HepG2 (cell line): ENCODE results near the gene MPIG6B. TPM values are rescaled to one million over a fixed set of nuclear protein-coding genes. Genes with fewer than 3 reads are reported as not detected.

Experiments used
- DMAP1 ChIP-seq: IDR thresholded peaks from 2 replicates; pipeline ENCODE4 v1.6.1; 2016
- ETV5 ChIP-seq: IDR thresholded peaks from 2 replicates; pipeline ENCODE4 v1.6.1; 2018; ENCODE audit warnings: missing biosample characterization, missing genetic modification reagents, inconsistent platforms, borderline replicate concordance
- GABPB1 ChIP-seq: IDR thresholded peaks from 2 replicates; pipeline ENCODE4 v1.6.1; 2016; ENCODE audit warnings: mild to moderate bottlenecking, missing genetic modification reagents, moderate library complexity, missing compliant biosample characterization
- NR2F2 ChIP-seq: IDR thresholded peaks from 2 replicates; pipeline ENCODE4 v1.6.1; 2012; ENCODE audit warnings: low read depth, inconsistent platforms, borderline replicate concordance
- RELA ChIP-seq: sonication (generic); formaldehyde crosslinking; IDR thresholded peaks from 2 replicates; pipeline ENCODE4 v1.4.0; 2020; ENCODE audit warnings: missing genetic modification reagents
- SCMH1 ChIP-seq: sonication (generic); formaldehyde crosslinking; IDR thresholded peaks from 2 replicates; pipeline ENCODE4 v1.9.0; 2021; ENCODE audit warnings: missing genetic modification reagents, mild to moderate bottlenecking, borderline replicate concordance
- SKIL ChIP-seq: sonication (generic); formaldehyde crosslinking; IDR thresholded peaks from 2 replicates; pipeline ENCODE4 v1.8.0; 2022; ENCODE audit warnings: missing genetic modification reagents, mild to moderate bottlenecking, moderate library complexity, borderline replicate concordance
- SPEN ChIP-seq: sonication (generic); formaldehyde crosslinking; IDR thresholded peaks from 2 replicates; pipeline ENCODE4 v1.5.1; 2020; ENCODE audit warnings: low read depth, mild to moderate bottlenecking, missing genetic modification reagents
- TRAFD1 ChIP-seq: sonication (generic); formaldehyde crosslinking; IDR thresholded peaks from 2 replicates; pipeline ENCODE4 v1.5.1; 2020; ENCODE audit warnings: missing genetic modification reagents, mild to moderate bottlenecking, borderline replicate concordance
- ZMYM2 ChIP-seq: sonication (generic); formaldehyde crosslinking; IDR thresholded peaks from 2 replicates; pipeline ENCODE4 v1.8.0; 2022; ENCODE audit warnings: mild to moderate bottlenecking, missing genetic modification reagents
- ZNF383 ChIP-seq: sonication (generic); formaldehyde crosslinking; IDR thresholded peaks from 2 replicates; pipeline ENCODE4 v1.4.0; 2020; ENCODE audit warnings: missing genetic modification reagents, mild to moderate bottlenecking, borderline replicate concordance
- ZNF558 ChIP-seq: sonication (generic); formaldehyde crosslinking; IDR thresholded peaks from 2 replicates; pipeline ENCODE4 v1.9.0; 2022; ENCODE audit warnings: mild to moderate bottlenecking, missing genetic modification reagents, borderline replicate concordance
- ZNF564 ChIP-seq: sonication (generic); formaldehyde crosslinking; IDR thresholded peaks from 2 replicates; pipeline ENCODE4 v1.8.1; 2023; ENCODE audit warnings: mild to moderate bottlenecking, missing genetic modification reagents
- ZNF687 ChIP-seq: sonication (generic); formaldehyde crosslinking; IDR thresholded peaks from 2 replicates; pipeline ENCODE4 v1.5.1; 2020; ENCODE audit warnings: mild to moderate bottlenecking, missing genetic modification reagents, moderate library complexity
- ZSCAN9 ChIP-seq: IDR thresholded peaks from 2 replicates; pipeline ENCODE4 v1.6.1; 2016; ENCODE audit warnings: borderline replicate concordance
- polyA plus RNA-seq, 8 experiments: library from polyadenylated mRNA; depleted of rRNA in 3 of 8; stranded (reverse) in 7 of 8; unstranded in 1 of 8; fragments of >200 nt; fragmentation: Illumina TruSeq in 4 of 8; extraction: Trizol in 4 of 8; gene quantifications; 2 replicates each; pipeline versions ENCODE4 v1.2.1 to v1.2.3, GENCODE V29; 2011 to 2016; ENCODE audit warnings: low read depth in 4 of 8, missing spikeins in 1 of 8, mixed read lengths in 1 of 8; ENCODE audit not compliant: insufficient read depth in 1 of 8
- total RNA-seq, 5 experiments: library from RNA; depleted of rRNA; stranded (reverse); fragments of >200 nt; fragmentation: Illumina TruSeq; extraction: Trizol; gene quantifications; 2 replicates each; pipeline ENCODE4 v1.2.3, GENCODE V29; 2016; ENCODE audit warnings: low read depth in 1 of 5
- TF ChIP-seq, protein P1 (sequence below): sonication (generic); formaldehyde crosslinking; IDR thresholded peaks from 2 replicates; pipeline ENCODE4 v1.5.0; 2020; ENCODE audit warnings: missing genetic modification reagents, mild to moderate bottlenecking, borderline replicate concordance
- TF ChIP-seq, protein P2 (sequence below): sonication (generic); formaldehyde crosslinking; IDR thresholded peaks from 2 replicates; pipeline ENCODE4 v1.4.0; 2020; ENCODE audit warnings: mild to moderate bottlenecking, missing genetic modification reagents
- TF ChIP-seq, protein P3 (sequence below): sonication (generic); formaldehyde crosslinking; IDR thresholded peaks from 2 replicates; pipeline ENCODE4 v1.5.0; 2020; ENCODE audit warnings: missing genetic modification reagents

Gene MPIG6B
- total and polyA plus RNA-seq, 2 of the 13 experiments (the other 11 are each of a cell fraction or from before 2014, with no cell fraction given) = not detected

- TF ChIP-seq SPEN (CRISPR knock-in tag) = peak; percentile 93
- TF ChIP-seq ZMYM2 (CRISPR knock-in tag) = no peak; the same call in 1 of the 2 replicates
- peak; percentile 87; the same call in 1 of the 2 replicates for TF ChIP-seq ETV5
- TF ChIP-seq, protein P1, sequence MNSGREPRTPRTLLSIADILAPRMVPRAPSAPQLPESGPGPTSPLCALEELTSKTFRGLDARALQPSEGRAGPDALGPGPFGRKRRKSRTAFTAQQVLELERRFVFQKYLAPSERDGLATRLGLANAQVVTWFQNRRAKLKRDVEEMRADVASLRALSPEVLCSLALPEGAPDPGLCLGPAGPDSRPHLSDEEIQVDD (CRISPR knock-in tag) = no peak
- TF ChIP-seq SKIL = 0 out of 2 replicates have a peak, but pooled peaks have one; percentile 17
- TF ChIP-seq DMAP1 (CRISPR knock-in tag) = peak; percentile 67
- no peak; the same call in 1 of the 2 replicates for TF ChIP-seq ZNF558 (CRISPR knock-in tag)
- no peak for TF ChIP-seq SCMH1 (CRISPR knock-in tag)
- peak; percentile 53; the same call in 1 of the 2 replicates for TF ChIP-seq NR2F2
- TF ChIP-seq GABPB1 = peak; percentile 87
- TF ChIP-seq ZNF564 = peak; percentile 70; the same call in 1 of the 2 replicates
- TF ChIP-seq, protein P2, sequence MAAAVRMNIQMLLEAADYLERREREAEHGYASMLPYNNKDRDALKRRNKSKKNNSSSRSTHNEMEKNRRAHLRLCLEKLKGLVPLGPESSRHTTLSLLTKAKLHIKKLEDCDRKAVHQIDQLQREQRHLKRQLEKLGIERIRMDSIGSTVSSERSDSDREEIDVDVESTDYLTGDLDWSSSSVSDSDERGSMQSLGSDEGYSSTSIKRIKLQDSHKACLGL (CRISPR knock-in tag) = peak; percentile 71; the same call in 1 of the 2 replicates
- TF ChIP-seq TRAFD1 = no peak
- TF ChIP-seq ZNF383 (CRISPR knock-in tag) = no peak
- TF ChIP-seq ZSCAN9 (CRISPR knock-in tag) = peak; percentile 81; the same call in 1 of the 2 replicates
- TF ChIP-seq RELA = no peak
- peak; percentile 89 for TF ChIP-seq ZNF687 (CRISPR knock-in tag)
- TF ChIP-seq, protein P3, sequence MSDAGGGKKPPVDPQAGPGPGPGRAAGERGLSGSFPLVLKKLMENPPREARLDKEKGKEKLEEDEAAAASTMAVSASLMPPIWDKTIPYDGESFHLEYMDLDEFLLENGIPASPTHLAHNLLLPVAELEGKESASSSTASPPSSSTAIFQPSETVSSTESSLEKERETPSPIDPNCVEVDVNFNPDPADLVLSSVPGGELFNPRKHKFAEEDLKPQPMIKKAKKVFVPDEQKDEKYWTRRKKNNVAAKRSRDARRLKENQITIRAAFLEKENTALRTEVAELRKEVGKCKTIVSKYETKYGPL (CRISPR knock-in tag) = 0 out of 2 replicates have a peak, but pooled peaks have one; percentile 17
These were observed 20.1 kb upstream of the MPIG6B start, which contains the start of gene ABHD16A (continued) for GRCh38 chr6:31702819-31703716.
